ENCODE data around the gene RPL5.

RPL5 gene

GRCh38 chr1:92858564-92859399 lies 26.9 kb downstream of the RPL5 start:
- DNase-seq, result peak; percentile 57

GRCh38 chr1:92859400-92860039 lies 27.7 kb downstream of the RPL5 start:
- DNase-seq, result no peak

GRCh38 chr1:92862605-92863004 lies 30.8 kb downstream of the RPL5 start:
- no peak for DNase-seq

- DNase-seq, result no peak
These were observed 32.3 kb downstream of the RPL5 start for GRCh38 chr1:92864131-92864530.

- DNase-seq, result no peak
These were observed 38.8 kb downstream of the RPL5 start for GRCh38 chr1:92870591-92870990.

GRCh38 chr1:92872719-92873118 lies 40.9 kb downstream of the RPL5 start:
- DNase-seq, result no peak

GRCh38 chr1:92874987-92875386 lies 43.1 kb downstream of the RPL5 start:
- DNase-seq, result no peak

GRCh38 chr1:92876351-92876750 lies 44.5 kb downstream of the RPL5 start:
- DNase-seq, result no peak

GRCh38 chr1:92877081-92877711 lies 45.4 kb downstream of the RPL5 start:
- DNase-seq, result no peak

GRCh38 chr1:92877792-92878191 lies 46.0 kb downstream of the RPL5 start:
- no peak for DNase-seq

GRCh38 chr1:92879316-92879968 lies 47.6 kb downstream of the RPL5 start:
- DNase-seq, result no peak

- DNase-seq, result no peak
These were observed 49.6 kb downstream of the RPL5 start for GRCh38 chr1:92881391-92881790.

- DNase-seq, result peak; percentile 33
These were observed 51.0 kb downstream of the RPL5 start for GRCh38 chr1:92882819-92883218.

- DNase-seq, result no peak
These were observed 51.5 kb downstream of the RPL5 start for GRCh38 chr1:92883297-92883696.

GRCh38 chr1:92884195-92884594 lies 52.4 kb downstream of the RPL5 start:
- no peak for DNase-seq

GRCh38 chr1:92886886-92887419 lies 55.1 kb downstream of the RPL5 start:
- no peak for DNase-seq

GRCh38 chr1:92887465-92887864 lies 55.6 kb downstream of the RPL5 start:
- no peak for DNase-seq
